HepG2 (cell line): Measurements from ENCODE around the gene CUL9. TPM values are rescaled to one million over a fixed set of nuclear protein-coding genes. Genes with fewer than 3 reads are reported as not detected.

Experiments
- ELF1 ChIP-seq: sonication (generic); formaldehyde crosslinking; IDR thresholded peaks from 2 replicates; pipeline ENCODE4 v1.4.0; 2020; ENCODE audit warnings: missing genetic modification reagents
- FOXJ3 ChIP-seq: sonication (generic); formaldehyde crosslinking; IDR thresholded peaks from 2 replicates; pipeline ENCODE4 v1.4.0; 2020; ENCODE audit warnings: missing genetic modification reagents, mild to moderate bottlenecking, borderline replicate concordance
- NCOA1 ChIP-seq: sonication (generic); formaldehyde crosslinking; IDR thresholded peaks from 2 replicates; pipeline ENCODE4 v1.9.0; 2021; ENCODE audit warnings: missing genetic modification reagents
- NFE2 ChIP-seq: sonication (generic); formaldehyde crosslinking; IDR thresholded peaks from 2 replicates; pipeline ENCODE4 v1.4.0; 2020; ENCODE audit warnings: missing genetic modification reagents
- POLR2G ChIP-seq: fragments of 200-400 bp; formaldehyde crosslinking; IDR thresholded peaks from 2 replicates; pipeline ENCODE4 v1.6.1; 2018; ENCODE audit warnings: mild to moderate bottlenecking, low read depth, low read length, moderate library complexity
- REPIN1 ChIP-seq: sonication (generic); formaldehyde crosslinking; IDR thresholded peaks from 2 replicates; pipeline ENCODE4 v1.8.0; 2022; ENCODE audit warnings: missing genetic modification reagents, low read depth, mild to moderate bottlenecking, borderline replicate concordance
- RFXAP ChIP-seq: sonication (generic); formaldehyde crosslinking; IDR thresholded peaks from 2 replicates; pipeline ENCODE4 v1.4.0; 2020; ENCODE audit warnings: missing genetic modification reagents, borderline replicate concordance
- YY1 ChIP-seq: IDR thresholded peaks from 2 replicates; pipeline ENCODE4 v1.6.1; 2011; ENCODE audit warnings: low read length, low read depth, moderate library complexity, mild to moderate bottlenecking; ENCODE audit not compliant: insufficient read depth, insufficient replicate concordance
- ZBTB8A ChIP-seq: sonication (generic); formaldehyde crosslinking; IDR thresholded peaks from 2 replicates; pipeline ENCODE4 v1.4.0; 2020; ENCODE audit warnings: mild to moderate bottlenecking, low read depth, missing genetic modification reagents, borderline replicate concordance
- ZNF20 ChIP-seq: sonication (generic); formaldehyde crosslinking; IDR thresholded peaks from 2 replicates; pipeline ENCODE4 v1.4.0; 2020; ENCODE audit warnings: mild to moderate bottlenecking, moderate library complexity, missing genetic modification reagents
- ZNF407 ChIP-seq: sonication (generic); formaldehyde crosslinking; IDR thresholded peaks from one replicate; pipeline ENCODE4 v1.5.1; 2020; ENCODE audit warnings: mild to moderate bottlenecking, missing genetic modification reagents; ENCODE audit errors: not compliant biosample characterization
- ZNF513 ChIP-seq: sonication (generic); formaldehyde crosslinking; conservative IDR thresholded peaks from 2 replicates; pipeline ENCODE4 v1.5.0; 2020; ENCODE audit warnings: missing genetic modification reagents
- ZNF557 ChIP-seq: sonication (generic); formaldehyde crosslinking; IDR thresholded peaks from 2 replicates; pipeline ENCODE4 v1.4.0; 2020; ENCODE audit warnings: missing genetic modification reagents
- ZNF709 ChIP-seq: sonication (generic); formaldehyde crosslinking; IDR thresholded peaks from 2 replicates; pipeline ENCODE4 v1.5.0; 2020; ENCODE audit warnings: mild to moderate bottlenecking, missing genetic modification reagents
- ZNF75D ChIP-seq: sonication (generic); formaldehyde crosslinking; IDR thresholded peaks from 2 replicates; pipeline ENCODE4 v1.8.1; 2023; ENCODE audit warnings: missing genetic modification reagents, mild to moderate bottlenecking, borderline replicate concordance
- ZNF781 ChIP-seq: sonication (generic); formaldehyde crosslinking; IDR thresholded peaks from 2 replicates; pipeline ENCODE4 v1.5.1; 2020; ENCODE audit warnings: borderline replicate concordance, mild to moderate bottlenecking, missing genetic modification reagents; ENCODE audit errors: not compliant biosample characterization
- ZNF878 ChIP-seq: sonication (generic); formaldehyde crosslinking; IDR thresholded peaks from 2 replicates; pipeline ENCODE4 v1.8.1; 2023; ENCODE audit warnings: mild to moderate bottlenecking, missing genetic modification reagents, moderate library complexity
- ZNF879 ChIP-seq: sonication (generic); formaldehyde crosslinking; IDR thresholded peaks from 2 replicates; pipeline ENCODE4 v1.8.1; 2023; ENCODE audit warnings: missing genetic modification reagents
- polyA plus RNA-seq, 8 experiments: library from polyadenylated mRNA; depleted of rRNA in 3 of 8; stranded (reverse) in 7 of 8; unstranded in 1 of 8; fragments of >200 nt; fragmentation: Illumina TruSeq in 4 of 8; extraction: Trizol in 4 of 8; gene quantifications; 2 replicates each; pipeline versions ENCODE4 v1.2.1 to v1.2.3, GENCODE V29; 2011 to 2016; ENCODE audit warnings: low read depth in 4 of 8, missing spikeins in 1 of 8, mixed read lengths in 1 of 8; ENCODE audit not compliant: insufficient read depth in 1 of 8
- total RNA-seq, 5 experiments: library from RNA; depleted of rRNA; stranded (reverse); fragments of >200 nt; fragmentation: Illumina TruSeq; extraction: Trizol; gene quantifications; 2 replicates each; pipeline ENCODE4 v1.2.3, GENCODE V29; 2016; ENCODE audit warnings: low read depth in 1 of 5

CUL9 gene
- total and polyA plus RNA-seq, 2 of the 13 experiments (the other 11 are each of a cell fraction or from before 2014, with no cell fraction given), result 11.4 to 13.7 TPM

GRCh38 chr6:43150051-43150751, 31.8 kb upstream of the CUL9 start (continued):
- no peak for TF ChIP-seq ZNF513 (CRISPR knock-in tag)
- no peak for TF ChIP-seq ZBTB8A
- no peak for TF ChIP-seq ZNF878 (CRISPR knock-in tag)
- no peak for TF ChIP-seq ZNF879
- TF ChIP-seq RFXAP (CRISPR knock-in tag), result 0 out of 2 replicates have a peak, but pooled peaks have one; percentile 57
- TF ChIP-seq NFE2 (CRISPR knock-in tag), result no peak
- 0 out of 2 replicates have a peak, but pooled peaks have one; percentile 19 for TF ChIP-seq REPIN1 (CRISPR knock-in tag)
- no peak for TF ChIP-seq YY1
- TF ChIP-seq ZNF20 (CRISPR knock-in tag), result no peak
- TF ChIP-seq ZNF75D (CRISPR knock-in tag), result no peak
- no peak for TF ChIP-seq POLR2G
- TF ChIP-seq FOXJ3 (CRISPR knock-in tag), result 0 out of 2 replicates have a peak, but pooled peaks have one; percentile 50
- TF ChIP-seq NCOA1, result no peak
- TF ChIP-seq ELF1 (CRISPR knock-in tag), result peak; percentile 71
- 0 out of 2 replicates have a peak, but pooled peaks have one; percentile 38 for TF ChIP-seq ZNF557 (CRISPR knock-in tag)
- TF ChIP-seq ZNF407 (CRISPR knock-in tag), result no peak
- TF ChIP-seq ZNF781 (CRISPR knock-in tag), result no peak
- TF ChIP-seq ZNF709, result peak; percentile 40; the same call in 1 of the 2 replicates
